ENCODE data around the gene IL17D.
"Not testable (repeated sequence)": the region's sequence is repeated elsewhere in the genome, so short reads cannot be mapped to it uniquely, and the experiment has no call there.

IL17D gene

DNA sequence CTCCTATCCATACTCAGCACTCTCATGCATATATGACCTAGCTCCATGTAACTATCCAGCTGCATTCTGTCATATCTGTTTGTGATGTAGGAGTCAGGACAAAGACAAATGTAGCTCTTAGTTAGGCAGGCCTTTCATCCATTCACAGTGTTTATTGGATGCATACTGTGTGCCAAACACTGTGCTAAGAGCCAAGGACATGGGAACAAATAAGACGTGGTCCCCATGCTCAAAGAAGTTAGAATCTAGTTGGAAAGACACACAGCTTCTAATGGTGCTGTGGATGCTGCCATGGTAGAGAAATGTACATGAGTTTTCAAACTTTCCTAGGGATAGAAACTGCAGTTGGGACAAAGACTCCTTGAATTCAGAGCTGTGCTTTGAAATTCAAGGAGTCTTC, 31.7 kb upstream of the IL17D start:
- H3K27ac ChIP-seq = no peak overlapping the region
- TF ChIP-seq ZFX (IDR thresholded peaks at IDR 0.05; ENCODE audit: borderline replicate concordance) (no peak), CTCF (IDR thresholded peaks at IDR 0.05) (no peak)

DNA sequence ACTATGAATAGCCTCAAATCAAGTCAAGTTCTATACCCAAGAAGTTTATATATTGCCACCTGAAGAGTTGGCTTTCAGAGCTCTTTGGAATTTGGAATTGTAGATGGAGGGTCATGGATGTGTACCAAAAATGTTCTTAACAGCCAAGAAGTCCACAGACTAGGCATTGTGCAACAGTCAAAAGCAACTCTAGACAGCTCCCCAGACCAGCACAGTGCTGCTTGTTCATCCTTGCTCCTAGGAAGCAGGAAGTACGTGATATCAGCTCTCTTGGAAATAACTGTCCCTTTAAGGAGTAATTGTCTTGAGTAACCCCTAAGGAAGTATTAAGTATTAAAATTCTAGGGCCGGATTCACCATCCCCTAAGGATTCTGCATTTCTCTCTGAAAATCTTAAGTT, 30.7 kb upstream of the IL17D start:
- H3K27ac ChIP-seq = no peak overlapping the region
- TF ChIP-seq CTCF (IDR thresholded peaks at IDR 0.05) = no peak
- no peak for TF ChIP-seq ZFX (IDR thresholded peaks at IDR 0.05; ENCODE audit: borderline replicate concordance)

GRCh38 chr13:20673715-20674114, 29.8 kb upstream of the IL17D start:
- no peak overlapping the region for H3K27ac ChIP-seq
- TF ChIP-seq CTCF (IDR thresholded peaks at IDR 0.05) = no peak

DNA sequence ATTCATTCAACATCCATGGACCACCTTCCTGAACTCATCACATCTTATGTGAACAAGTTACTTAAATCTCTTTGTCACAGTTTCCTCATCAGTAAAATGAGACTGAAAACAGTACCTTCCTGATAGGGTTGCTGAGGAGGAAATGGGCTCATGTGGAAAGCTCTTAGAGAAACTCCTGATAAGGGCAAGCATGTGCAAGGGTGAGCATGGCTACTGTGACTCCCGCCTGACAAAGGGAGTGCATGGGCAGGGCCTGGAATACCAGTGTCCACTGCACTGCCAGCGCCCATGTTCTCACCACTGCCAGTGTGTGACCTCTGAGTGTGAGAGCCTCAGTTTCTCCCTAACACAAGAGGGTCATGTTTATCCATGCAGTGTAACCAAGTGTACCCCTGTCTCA, 27.3 kb upstream of the IL17D start:
- TF ChIP-seq ZFX (IDR thresholded peaks at IDR 0.05; ENCODE audit: borderline replicate concordance) (no peak), CTCF (IDR thresholded peaks at IDR 0.05) (no peak)
- no peak overlapping the region for H3K27ac ChIP-seq

DNA sequence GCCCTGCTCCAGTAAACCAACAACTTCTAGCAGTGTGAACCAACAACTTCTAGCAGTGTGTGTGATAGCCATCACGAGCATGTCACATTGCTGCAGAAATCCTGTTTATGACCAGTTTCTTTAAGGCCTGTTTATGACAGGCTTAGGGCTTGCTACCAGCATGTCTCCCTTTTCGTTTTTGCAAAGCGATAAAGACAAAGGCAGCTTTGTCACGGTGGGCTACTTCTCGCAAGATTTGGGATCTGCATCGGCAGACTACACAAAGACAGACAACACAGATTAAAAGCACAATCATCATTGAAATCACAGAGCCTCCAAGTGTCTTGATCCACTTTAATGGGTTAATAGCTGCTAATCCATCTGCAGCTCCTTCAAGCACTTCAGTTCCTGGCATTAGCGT, 24.9 kb upstream of the IL17D start:
- not testable (repeated sequence) for H3K27ac ChIP-seq

DNA sequence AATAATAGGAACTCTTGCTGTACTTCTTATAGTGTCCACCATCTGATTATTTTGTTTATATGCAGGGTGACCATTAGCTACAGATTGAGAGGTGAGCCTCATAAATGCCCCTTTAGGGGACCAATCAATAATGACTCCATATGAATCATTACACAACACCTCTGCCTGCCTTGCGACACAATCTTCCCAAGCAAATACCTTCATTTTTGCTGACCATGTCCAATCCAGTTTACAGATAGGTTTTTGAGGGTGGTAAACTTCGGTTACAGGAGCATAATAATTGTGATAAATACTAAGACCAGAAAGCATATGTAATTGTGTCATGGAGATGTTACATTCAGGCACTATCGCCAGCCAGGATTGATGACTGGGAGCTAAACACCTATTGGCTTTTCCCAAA, 23.6 kb upstream of the IL17D start:
- H3K27ac ChIP-seq = no peak overlapping the region
- no peak for TF ChIP-seq CTCF (IDR thresholded peaks at IDR 0.05)
- no peak for TF ChIP-seq ZFX (IDR thresholded peaks at IDR 0.05; ENCODE audit: borderline replicate concordance)

- TF ChIP-seq ZFX (IDR thresholded peaks at IDR 0.05; ENCODE audit: borderline replicate concordance) (no peak), CTCF (IDR thresholded peaks at IDR 0.05) (no peak)
- H3K27ac ChIP-seq = no peak overlapping the region
Observed at GRCh38 chr13:20680416-20681080, 23.0 kb upstream of the IL17D start.

- not testable (repeated sequence) for H3K27ac ChIP-seq
Observed at GRCh38 chr13:20681481-20681880, 22.0 kb upstream of the IL17D start.

Data from 22Rv1 (cell line).